HG02623 (cell line): ENCODE measurements around the gene PNLIPRP2.

Experiments
- ATAC-seq: cut with Tn5 transposase; IDR thresholded peaks from one replicate; pipeline ENCODE4 v1.9.1; 2021; ENCODE audit warnings: moderate library complexity; ENCODE audit not compliant: unreplicated experiment

The PNLIPRP2 gene

DNA sequence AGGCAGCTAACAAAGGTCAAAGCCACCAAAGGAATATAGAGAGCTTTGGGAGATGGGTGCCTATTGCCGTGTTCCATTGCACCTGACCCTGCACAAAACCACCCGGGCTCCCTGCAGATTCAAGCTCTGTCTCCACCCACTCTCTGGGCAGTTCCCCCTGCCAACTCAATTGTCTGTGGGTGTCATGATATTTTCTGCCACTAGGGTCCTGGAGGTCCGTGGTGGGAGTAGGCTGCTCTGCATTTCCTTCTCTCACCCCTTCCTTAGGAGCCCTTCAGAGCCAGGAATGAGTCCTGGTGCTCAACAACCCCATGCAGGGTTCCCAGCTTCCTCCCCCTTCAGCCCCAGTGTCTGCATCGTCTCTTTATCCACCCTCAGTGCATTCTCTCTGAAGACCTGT, 34.1 kb downstream of the PNLIPRP2 start:
- ATAC-seq: no peak

DNA sequence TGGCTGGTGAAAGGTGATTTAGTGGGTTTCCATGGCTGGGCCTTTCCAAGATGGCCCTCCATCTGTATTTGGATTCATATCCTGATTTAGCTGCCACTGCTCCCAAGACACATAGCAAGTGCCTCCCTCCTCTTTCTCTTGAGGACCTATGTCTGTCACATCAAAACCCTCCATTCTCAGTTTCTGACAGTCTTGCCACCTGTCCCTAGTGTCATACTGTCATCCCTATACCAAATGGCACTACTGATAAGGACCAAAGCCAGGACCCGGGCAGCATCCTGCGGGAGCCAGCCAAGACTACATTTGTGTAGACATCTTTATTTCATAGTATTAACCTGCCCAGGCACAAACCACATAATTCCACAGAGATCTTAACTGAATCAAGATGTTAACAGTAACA, 34.8 kb downstream of the PNLIPRP2 start:
- no peak for ATAC-seq

DNA sequence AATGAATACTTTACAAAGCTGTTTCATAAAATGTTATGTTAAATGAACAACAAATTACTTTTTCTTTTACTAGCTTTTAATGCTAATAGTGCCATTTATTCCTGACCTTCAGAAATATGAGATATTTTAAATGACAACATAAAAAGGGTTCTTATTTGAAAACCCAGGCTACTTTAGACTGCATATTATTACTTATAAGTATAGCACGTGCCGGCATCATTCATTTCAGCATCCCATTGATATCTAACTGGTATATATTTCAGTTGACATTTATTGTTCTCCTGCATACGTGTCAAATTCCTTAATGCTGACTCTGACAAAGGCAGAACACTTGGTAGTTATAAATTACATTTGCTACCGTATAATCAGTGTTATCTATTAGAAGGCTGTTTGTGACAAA, 35.3 kb downstream of the PNLIPRP2 start:
- ATAC-seq: no peak

DNA sequence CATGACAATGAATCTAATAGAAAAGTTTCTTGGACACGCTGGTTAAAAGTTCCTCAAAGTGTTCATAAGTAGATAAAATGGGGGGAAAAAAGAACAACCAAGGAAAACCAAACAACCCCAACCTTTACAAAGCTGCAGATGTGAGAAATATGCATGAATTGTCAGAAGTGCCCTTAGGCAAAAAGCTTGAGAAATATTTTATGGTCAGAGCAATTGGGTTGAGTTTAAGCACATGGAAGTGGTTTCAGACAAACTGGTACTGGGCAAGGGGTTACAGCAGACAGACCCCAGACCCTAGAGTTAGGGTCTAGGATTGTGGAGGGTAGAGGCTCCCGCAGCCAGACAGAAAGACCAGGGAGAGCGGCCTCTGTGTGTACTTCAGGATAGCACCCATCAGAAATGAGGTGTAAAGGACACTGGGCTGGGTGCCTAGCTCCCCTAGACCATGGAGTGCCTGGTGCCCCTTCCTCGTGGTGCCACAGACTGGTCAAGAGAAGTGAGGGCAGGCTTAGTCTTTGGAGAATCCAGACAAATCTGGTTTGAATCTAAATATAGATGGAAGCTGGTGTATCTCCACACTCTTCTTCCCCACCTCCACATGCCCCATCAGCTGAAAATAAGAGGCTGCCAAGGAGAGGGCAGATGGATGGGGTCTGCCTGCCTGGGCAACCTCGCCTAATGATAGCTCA, 37.3 kb downstream of the PNLIPRP2 start:
- ATAC-seq: no peak

DNA sequence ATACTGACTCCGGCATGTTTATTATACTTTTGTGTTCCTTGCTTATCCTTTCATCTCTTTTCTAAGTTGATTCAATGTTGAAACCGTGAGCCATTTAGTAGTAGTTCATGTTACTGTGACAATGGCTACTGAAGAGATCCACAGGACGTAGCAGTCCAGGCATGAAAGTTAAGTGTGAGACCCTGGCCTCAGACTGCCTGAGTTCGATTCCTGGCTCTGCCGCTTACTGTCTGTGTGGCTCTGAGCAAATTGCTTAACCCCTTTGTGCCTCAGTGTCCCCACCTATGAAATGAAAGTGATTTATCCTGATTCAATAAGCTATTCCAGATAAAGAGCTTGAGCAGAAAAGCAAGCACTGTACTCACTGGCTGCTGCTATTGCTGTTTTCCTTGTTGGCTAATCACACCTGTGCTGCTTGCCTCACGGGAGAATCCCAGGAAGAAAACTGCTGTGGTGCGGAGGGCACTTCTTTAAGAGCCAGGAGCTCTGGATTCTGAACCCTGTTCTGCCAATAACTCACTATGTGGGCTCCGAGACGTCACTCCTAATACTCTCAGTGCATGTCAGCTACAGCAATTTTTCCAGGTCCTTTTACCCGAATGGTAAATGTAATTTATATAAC, 38.4 kb downstream of the PNLIPRP2 start:
- ATAC-seq: no peak

DNA sequence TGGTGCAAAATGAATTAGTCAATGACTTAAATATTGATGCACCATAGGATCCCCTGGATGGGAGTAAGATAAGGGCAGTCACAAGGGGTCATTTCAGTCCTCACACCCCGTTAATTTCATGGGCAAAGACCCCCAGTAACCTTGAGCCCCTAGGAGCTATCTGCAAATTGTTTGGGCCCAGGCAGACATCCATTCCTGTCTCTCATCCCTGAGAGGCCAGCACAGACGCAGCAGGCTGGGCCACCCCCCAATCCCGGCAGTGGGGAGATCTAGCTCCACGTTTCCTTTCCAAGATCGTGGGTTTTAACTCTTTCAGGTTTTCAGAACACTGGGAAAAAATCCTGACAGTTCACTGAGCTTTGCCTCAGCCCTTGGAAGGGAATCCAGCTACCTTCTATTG, 40.1 kb downstream of the PNLIPRP2 start:
- no peak for ATAC-seq

DNA sequence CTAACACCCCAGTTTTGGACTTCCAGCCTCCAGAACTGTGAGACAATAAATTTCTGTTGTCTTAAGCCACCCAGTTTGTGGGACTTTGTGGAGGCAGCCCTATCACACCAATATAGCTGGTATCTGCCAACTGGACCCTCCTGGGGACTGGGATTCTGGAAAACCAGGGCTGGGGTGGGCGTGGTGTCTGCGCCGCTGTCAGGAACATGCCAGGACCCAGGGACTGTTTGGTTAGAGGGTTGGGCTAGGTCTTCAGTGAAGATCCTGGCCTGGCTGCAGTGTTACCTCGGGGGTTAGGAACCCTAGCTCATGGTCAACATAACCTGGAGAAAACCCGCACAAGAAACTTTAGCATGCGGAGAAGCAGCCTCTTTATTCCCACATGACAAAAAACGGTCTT, 42.6 kb downstream of the PNLIPRP2 start:
- ATAC-seq: no peak

DNA sequence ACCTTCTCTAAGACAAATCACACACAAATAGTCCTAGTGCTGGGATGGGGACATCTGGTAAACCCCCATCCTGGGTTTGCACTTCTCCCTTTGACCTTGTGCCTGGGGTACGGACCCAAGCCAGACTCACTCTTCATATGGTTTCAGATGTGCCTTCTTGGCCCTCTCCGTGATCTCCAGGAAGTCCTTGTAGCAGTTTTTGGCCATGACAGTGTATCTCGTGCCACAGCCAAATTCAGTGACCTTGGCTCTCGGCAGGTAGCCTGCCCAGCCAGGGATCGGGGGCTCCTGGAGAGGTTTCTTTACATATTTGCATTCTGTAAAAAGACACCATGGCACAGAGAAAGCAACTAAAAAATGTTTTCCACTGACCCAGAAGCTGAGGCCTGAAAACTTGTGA, 43.9 kb downstream of the PNLIPRP2 start:
- ATAC-seq: no peak

DNA sequence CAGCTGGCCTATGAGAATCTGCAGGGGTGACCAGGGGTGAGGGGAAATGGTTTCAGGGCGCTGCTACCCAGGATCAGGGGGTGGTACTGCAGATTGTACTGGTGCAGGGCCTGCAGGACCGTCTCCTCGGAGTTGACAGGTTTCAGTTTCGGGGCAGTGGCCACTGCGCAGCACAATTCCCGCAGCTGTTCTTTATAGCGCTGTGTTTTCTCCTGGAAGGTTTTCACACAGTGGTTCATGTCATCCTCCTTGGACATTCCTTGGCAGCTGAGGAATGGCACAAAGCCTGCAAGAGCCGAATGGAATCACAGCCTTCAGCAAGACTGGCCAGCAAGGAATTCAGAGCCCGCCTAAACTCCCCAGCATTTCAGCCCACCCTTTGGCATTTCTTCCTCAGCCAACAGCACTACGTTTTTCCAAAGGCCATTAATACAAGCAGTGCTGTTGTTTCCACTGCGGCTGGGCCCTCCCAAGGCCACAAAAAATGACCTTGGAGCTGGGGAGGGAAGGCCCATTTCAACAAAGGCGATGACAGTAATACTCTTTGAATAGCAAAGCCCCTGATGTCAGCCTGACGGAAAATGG, 44.9 kb downstream of the PNLIPRP2 start:
- no peak for ATAC-seq

DNA sequence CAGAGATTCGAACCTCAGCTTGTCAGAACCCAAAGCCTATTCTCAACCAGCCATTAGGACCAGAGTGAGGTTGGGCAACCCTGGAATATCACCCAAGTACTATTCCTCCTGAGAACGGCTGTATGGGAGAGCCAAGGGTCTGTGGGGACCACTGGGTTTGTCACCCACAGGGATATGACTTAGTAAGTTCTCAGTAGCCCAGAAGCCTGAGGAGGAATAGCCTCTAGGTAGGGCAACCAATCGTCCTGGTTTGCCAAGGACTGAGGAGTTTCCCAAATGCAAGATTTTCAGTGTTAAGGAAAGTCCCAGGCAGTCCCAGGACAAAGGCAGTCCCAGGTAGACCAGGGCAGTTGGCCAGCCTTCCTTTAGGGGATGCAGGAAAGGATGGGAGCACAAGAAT, 46.7 kb downstream of the PNLIPRP2 start:
- no peak for ATAC-seq

DNA sequence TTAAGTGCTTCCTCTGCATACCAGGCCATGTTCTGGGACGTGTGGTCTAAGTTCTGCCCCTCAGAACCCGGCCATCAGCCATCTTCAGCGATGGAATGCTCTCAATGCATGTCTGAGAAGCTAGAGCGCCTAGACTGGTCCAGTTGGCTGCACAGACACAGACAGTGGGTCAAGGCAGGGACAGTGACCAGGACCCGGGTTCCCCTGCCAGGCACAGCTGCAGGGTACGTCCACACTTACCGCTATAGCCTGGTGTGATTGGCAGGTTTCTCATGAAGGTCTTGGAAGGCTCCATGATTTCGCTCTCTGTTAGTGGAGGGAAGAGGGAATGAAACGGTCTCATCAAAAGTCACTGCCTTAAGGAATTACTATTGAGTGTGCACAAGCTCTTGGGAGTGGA, 47.3 kb downstream of the PNLIPRP2 start:
- no peak for ATAC-seq

DNA sequence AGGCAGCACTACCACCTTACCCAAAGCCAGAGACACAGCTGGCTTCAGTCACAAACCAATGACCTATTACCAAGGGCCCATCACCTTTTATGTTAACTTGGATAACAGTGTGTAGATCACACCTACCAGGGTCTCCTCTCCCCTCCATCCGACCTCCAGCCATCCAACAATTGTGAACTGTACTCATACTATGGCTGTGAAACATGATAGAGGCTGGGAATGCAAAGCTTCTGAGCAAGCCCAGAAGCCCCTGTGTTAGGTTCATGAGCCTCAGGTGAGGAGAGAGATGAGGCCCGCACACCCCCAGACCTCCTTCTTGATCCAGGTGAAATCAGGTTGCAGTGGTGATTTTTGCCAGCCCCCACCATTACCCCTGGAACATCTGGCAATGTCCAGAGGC, 47.7 kb downstream of the PNLIPRP2 start:
- no peak for ATAC-seq

DNA sequence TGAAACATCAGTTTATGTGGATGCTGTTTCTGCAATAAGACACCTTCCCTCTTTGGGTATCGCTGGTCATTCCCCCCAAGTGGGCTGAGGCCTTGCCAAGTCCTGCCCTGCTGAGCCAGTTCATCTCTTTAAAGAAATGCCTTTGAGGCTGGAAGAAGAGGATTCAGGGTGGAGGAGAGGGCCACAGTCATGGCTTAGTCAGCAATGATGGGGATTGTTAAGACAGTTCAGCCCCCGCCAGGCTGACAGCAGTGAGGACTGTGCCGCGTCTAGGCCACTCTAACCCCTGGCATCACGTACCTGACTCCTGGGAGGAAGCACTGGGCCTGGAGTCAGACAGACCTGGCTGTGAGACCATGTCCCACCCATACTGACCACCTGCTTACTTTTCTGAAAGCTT, 48.3 kb downstream of the PNLIPRP2 start:
- no peak for ATAC-seq

DNA sequence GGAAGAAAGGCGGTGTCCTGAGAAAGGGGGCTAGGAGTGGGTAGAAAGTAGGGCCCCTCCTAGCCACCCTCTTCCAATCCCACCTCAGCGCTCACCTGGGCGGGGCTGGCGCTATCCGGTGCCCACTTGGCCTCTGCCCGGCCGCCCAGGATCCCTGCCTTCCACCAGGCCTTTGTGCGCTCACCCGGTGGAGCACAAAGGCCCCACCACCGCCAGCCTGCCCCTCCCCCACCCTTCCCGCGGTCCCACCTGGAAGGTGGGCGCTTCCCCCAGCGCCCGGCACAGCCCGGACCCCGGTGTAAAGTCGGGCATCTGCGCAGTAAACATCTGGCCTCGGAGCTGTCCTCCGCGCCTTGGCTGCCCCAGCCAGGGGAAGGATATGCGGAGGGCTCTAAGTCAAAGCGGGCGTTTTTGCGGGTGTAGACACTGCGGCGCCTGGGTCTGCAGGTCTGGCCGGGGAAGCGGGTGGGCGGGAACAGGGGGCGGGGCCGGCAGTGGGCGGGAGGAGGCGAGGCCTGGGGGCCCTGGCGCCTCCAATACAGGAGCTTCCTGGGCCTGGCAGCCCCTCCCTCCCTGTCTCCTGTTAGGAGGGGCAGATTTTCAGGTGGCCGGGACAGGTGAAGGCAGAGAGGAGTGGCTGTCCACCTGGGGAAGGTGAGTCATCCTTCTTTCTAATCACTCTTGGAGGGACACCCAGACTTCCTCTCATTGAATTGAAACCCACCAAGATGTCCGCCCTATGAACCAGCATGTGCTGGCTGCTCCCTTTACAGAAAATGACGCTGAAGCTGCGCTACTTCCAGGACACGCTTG, 49.3 kb downstream of the PNLIPRP2 start:
- ATAC-seq: no peak

DNA sequence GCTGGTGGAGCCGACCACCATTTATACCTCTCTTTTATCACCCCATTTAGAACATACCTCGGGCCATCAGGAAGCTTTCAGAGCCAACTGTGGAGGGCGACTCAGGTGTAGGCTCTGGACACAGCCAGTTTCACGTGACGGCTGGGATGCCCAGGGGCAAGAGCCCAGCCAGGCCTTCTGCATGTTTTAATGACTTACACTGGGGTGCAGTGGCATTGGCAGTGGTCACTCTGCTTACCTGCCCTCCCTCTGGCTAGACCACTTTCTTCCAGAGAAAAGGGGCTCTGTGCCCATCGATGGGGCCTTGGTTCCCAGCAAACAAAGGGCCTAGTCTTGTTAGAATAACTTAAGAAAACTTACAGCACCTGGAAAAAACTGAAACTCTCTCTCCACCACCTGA, 50.0 kb downstream of the PNLIPRP2 start:
- ATAC-seq: no peak

DNA sequence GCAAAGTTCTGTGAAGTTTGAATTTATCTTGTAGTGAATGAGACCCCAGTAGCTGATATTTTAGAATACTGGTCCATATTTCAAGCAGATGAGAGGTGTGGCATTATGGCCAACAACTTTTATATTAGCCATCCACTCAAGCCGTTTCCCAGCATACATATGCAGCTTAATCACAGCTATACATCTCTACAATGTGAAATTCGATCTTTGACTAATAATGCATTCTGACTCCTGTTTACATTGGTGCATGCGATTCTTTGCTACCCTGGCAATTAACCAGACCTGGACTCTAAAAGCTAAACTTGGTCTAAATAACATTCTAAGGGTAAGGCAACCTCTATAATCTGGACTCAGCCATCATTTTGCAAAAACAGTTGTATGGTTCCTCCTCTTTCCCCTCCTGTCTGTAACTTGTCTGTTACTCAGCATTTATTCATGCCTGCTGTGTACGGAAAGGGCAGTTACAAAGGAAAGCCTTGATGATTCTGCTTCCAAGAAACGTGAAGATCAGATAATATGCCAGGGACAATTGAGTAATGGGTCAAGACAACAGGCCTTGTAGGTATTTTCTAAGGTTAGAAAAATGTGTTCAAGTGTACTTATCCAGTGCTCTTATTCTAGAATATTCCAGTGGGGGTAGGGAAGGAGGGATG, 50.6 kb downstream of the PNLIPRP2 start:
- no peak for ATAC-seq

DNA sequence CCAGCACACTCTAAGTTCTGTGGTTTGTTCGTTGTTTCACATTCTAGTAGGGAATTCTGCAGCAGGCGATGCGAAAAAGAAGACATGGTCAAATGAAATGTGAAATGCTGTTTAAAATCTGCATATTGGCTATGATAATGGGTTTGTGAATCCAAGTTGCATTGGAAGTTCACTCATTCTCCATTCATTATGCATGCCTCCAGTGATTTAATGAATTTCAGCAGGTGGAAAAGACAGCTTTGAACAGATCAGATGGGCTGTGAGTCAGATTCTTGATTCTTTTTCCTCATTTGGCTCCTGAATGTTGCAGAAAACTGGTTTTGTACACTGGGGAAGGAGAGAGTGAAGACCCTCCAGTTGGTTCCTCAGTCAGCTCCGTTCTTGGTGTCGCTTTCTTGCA, 52.1 kb downstream of the PNLIPRP2 start:
- ATAC-seq: no peak

DNA sequence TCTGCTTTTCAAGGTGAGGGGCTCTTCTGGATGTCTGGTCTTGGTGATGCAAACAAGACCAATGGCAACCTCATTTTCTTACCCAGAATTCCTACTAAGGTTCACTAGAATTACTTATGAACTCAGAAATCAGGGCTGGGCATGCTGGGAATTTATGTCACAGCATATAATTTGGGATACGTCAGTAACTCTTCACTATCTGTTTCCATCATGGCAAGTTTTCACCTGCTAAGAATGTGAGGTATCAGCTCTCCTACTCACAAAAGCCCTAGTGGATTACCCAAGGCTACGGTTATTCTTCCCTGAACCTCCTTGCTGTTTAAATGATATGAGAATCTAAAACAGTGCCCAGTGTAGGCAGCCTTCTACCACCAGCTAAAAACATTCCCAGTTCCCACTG, 53.1 kb downstream of the PNLIPRP2 start:
- no peak for ATAC-seq

DNA sequence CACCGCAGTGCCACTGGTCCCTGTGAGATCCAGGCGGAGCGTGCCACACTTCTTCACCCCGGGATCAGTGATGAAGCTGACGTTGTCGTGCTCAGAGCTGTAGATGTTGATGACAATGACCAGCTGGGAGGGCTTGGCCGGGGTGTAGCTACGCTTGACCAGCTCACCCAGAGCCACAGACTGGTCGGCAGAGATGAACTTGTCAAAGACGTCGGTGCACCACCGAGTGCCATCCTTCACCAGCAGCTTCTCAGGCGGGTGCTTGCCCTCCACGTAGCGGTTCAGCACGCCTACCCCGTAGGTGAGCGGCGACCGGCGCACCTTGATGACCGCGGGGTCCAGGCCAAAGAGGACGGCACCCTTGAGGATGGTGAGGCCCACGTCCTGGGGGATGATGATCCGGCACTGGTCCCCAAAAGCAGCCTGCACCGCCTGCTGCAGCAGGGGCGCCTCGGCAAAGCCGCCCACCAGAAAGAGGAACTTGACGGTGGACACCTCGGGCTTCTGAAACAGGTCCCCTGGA, 54.2 kb downstream of the PNLIPRP2 start:
- no peak for ATAC-seq

DNA sequence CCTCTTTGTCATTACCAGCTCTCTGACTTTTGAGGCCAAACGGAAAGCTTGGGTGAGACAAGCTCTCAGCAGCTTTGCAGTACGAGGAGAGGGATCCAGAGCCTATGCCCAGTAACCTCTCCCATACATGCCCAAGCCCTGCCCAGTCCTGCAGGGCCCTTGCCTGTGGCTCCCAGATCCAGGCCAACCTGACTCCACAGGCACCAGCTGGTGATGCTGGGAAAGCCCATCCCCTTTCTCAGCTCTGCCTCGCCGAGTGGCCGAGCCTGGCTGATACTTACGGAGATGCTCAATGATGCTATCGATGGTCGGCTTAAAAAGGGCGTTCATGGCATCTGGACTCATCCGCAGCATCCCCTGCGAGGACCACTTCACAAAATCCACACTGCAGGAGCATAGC, 55.4 kb downstream of the PNLIPRP2 start:
- ATAC-seq: no peak

DNA sequence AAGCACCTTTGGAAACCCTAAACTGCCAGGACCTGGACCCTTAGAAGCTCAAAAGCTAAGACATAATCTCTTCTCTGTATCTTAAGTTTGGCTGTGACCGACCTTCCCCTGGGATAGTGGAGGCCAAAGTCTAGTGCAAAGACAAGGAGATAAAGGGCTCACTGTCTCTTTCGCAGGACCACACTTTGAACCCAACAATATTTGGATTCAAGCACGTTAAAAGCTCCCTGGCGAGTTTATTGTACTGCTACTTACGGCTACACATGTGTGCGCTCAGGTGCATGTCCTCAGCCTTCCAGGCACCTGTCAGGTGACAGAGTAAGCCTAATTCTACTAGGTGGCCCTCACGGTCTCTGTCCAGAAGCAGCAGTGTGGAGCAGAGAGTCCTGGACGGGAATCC, 55.9 kb downstream of the PNLIPRP2 start:
- no peak for ATAC-seq
